DOHH2 (cell line): ENCODE data around the gene ARL14.

Source experiments
- CTCF ChIP-seq: fragments of 200-600 bp; sonication (generic); IDR thresholded peaks from one replicate; pipeline ENCODE4 v1.5.1; 2014; ENCODE audit warnings: antibody characterized with exemption, mild to moderate bottlenecking, low read depth, low read length; ENCODE audit not compliant: poor library complexity, severe bottlenecking
- EZH2phosphoT487 ChIP-seq: fragments of 200-600 bp; sonication (generic); IDR thresholded peaks from 2 replicates; pipeline ENCODE4 v1.6.1; 2017; ENCODE audit warnings: borderline replicate concordance, mild to moderate bottlenecking, antibody characterized with exemption, low read length, moderate library complexity, mixed read lengths

- no peak for TF ChIP-seq CTCF
- no peak for TF ChIP-seq EZH2phosphoT487
These were observed 7.4 kb downstream of the ARL14 start for GRCh38 chr3:160684368-160684740.
